Right ventricle myocardium inferior (tissue), 1 donor: Measurements from ENCODE around the gene RUFY3. TPM values are rescaled to one million over a fixed set of nuclear protein-coding genes. Genes with fewer than 3 reads are reported as not detected.
"Not testable (repeated sequence)": the region's sequence is repeated elsewhere in the genome, so short reads cannot be mapped to it uniquely, and the experiment has no call there.

Experiments used
- ATAC-seq: fragments of 200-7000 bp; cut with Tn5 transposase; one replicate; pipeline ENCODE4 v1.9.1; 2020; ENCODE audit warnings: mild to moderate bottlenecking, moderate library complexity
- DNase-seq: peaks from one replicate; pipeline ENCODE4 v3.0.0; 2021; ENCODE audit errors: missing footprints
- intact Hi-C: fragments of 100-400 bp; cut with DNase I; formaldehyde crosslinking; loops from one replicate; pipeline ENCODE4 v1.11.0; 2022
- total RNA-seq: library from RNA; stranded (reverse); fragmentation: NEBNext Ultra II Directional; extraction: Animal tissue kit (Norgen Biotek cat#: 25700); gene quantifications from one replicate; pipeline ENCODE4 v1.2.1, GENCODE V29; 2021
- donor health status: DM: no; HTN: yes; CAD: no; lungs with severe emphysema.

Gene RUFY3
- total RNA-seq, 1 donor from 2014 or later, result 23.0 TPM

- no peak for ATAC-seq
- DNase-seq, result no peak
- intact Hi-C loops, result no loop called here
These were observed 97.2 kb downstream of the RUFY3 start for GRCh38 chr4:70818921-70819320.

DNA sequence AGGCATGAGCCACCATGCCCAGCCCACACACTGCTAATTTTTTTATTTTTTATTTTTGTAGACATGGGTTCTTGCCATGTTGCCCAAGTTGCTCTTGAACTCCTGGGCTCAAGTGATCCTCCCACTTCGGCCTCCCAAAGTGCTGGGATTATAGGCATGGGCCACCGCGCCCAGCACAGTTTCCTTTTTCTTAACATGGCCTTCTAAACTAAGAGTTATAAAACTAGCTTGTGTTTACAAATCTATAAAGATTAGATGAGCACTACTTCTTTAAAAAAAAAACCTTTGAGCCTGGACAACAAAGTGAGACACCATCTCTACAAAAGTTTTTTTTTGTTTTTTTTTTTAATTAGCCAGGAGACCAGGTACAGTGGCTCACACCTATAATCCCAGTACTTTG lies 107.3 kb downstream of the RUFY3 start:
- DNase-seq, result no peak
- intact Hi-C loops, result no loop called here
- no peak for ATAC-seq

GRCh38 chr4:70829492-70829891 lies 107.7 kb downstream of the RUFY3 start:
- ATAC-seq, result no peak
- intact Hi-C loops, result no loop called here
- DNase-seq, result no peak

DNA sequence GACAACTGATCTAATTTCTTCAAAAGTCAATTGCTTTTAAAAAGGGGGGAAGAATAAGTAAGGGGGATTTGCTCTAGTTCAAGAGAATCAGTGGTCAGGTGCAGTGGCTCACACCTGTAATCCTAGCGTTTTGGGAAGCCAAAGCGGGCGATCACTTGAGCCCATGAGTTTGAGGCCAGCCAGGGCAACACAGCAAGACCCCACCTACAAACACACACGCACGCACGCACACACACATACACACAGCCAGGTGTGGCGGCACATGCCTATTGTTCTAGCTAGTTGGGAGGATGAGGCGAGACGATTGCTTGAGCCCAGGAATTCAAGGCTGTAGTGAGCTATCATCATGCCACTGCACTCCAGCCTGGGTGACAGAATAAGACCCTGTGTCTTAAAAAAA lies 108.3 kb downstream of the RUFY3 start:
- intact Hi-C loops, result no loop called here
- DNase-seq (no peak), ATAC-seq (no peak)

DNA sequence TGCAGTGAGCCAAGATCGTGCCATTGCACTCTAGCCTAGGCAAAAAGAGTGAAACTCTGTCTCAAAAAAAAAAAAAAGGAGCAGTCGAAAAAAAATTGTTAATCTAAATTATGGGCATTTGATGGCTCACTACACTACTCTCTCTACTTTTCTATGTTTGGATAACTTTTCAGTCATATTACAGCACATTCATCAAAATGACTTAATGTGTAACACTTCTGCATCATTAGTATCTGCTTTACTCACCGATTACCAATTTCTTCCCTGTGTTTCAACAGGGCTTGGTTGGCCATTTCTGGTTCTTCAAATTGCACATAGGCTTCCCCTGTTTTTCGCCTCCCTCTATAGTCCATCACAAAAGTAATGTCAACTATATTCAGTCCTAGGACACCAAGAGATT lies 109.5 kb downstream of the RUFY3 start:
- intact Hi-C loops, result no loop called here
- no peak for ATAC-seq
- no peak for DNase-seq

DNA sequence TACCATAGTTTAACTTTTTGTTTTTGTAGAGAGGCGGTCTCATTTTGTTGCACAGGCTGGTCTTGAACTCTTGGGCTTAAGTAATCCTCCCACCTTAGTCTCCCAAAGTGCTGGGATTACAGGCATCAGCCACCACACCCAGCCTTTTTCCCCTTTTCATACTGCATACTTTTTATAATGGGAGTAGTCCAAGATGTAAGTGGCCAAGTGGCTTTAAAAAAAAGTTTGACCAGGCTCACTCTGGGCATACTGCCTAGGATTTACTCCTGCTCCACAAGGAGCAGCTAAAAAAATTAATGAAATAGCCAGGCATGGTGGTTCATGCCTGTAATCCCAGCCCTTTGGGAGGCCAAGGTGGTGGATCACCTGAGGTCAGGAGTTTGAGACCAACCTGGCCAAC lies 111.9 kb downstream of the RUFY3 start:
- intact Hi-C loops, result no loop called here
- ATAC-seq (no peak), DNase-seq (no peak)

GRCh38 chr4:70836081-70836480 lies 114.3 kb downstream of the RUFY3 start:
- ATAC-seq (no peak), DNase-seq (no peak)
- intact Hi-C loops, result loop anchor here (5.0 kb wide), 1 partner anchor 129 kb away; no protein-coding TSS in a partner anchor

DNA sequence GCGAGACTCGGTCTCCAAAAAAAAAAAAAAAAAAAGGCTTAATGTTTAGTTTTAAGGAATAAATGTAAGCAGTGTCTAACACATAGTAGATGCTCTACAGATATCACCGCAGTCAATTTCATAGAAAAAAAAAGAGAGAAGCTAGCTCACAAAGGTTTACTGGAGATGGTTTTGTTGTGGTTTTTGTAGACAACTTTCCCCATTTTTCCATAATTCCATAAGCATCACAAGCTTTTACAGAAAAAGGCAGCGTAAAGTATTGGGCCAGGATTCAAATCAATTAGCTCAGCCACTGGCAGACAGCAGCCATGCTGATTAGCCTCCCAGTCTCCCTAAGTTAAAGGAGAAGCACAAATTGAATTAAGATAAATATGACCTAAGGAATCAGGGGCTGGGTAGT lies 116.4 kb downstream of the RUFY3 start:
- intact Hi-C loops, result loop anchor here (2.0 to 5.0 kb wide), 2 partner anchors 131 to 155 kb away; partner anchors contain the start of gene DCK
- no peak for ATAC-seq
- no peak for DNase-seq

GRCh38 chr4:70838666-70839588 lies 117.2 kb downstream of the RUFY3 start:
- ATAC-seq, result peak; percentile 71
- peak; percentile 85 for DNase-seq
- intact Hi-C loops, result loop anchor here (1.0 to 5.0 kb wide), 3 partner anchors 132 to 154 kb away; partner anchors contain the start of genes DCK and UTP3

DNA sequence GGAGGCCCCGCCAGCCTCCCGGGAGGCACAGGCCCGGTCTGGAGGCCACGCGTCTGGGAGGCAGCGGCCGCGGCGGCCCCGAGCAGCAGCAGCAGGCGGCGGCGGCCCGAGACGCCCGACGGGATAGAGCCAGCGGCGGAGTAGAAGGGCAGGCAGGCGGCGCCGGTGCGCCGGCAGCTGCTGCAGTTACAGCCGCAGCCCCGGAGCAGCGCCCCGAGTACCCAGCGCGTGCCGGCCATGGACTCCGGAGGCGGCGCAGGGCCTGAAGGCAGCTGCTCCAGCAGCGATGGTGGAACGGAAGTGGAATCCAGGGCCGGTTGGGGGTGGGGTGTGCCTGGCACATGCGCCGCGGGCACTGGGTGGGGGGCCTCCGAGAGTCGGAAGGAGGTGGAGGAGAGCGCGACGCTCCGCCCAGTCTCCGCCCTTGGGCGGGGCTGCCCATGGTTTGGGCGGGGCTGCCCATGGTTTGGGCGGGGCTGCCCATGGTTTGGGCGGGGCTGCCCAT lies 117.9 kb downstream of the RUFY3 start, which contains the start of gene GRSF1:
Gene GRSF1, minus strand, starts transcription at position 302 of the 505 bp plus-strand sequence. Its CDS starts 63 bp downstream, at position 239.
- DNase-seq (peak; percentile 97), ATAC-seq (peak; percentile 98)
- intact Hi-C loops, result loop anchor here (1.0 to 5.0 kb wide), 4 partner anchors 63 to 153 kb away; partner anchors contain the start of genes DCK, MOB1B and UTP3

- not testable (repeated sequence) for ATAC-seq
- DNase-seq, result peak; percentile 82
- intact Hi-C loops, result loop anchor here (2.0 kb wide), 1 partner anchor 63 kb away; the partner anchor contains the start of gene MOB1B
These were observed 118.4 kb downstream of the RUFY3 start for GRCh38 chr4:70840137-70840536.

DNA sequence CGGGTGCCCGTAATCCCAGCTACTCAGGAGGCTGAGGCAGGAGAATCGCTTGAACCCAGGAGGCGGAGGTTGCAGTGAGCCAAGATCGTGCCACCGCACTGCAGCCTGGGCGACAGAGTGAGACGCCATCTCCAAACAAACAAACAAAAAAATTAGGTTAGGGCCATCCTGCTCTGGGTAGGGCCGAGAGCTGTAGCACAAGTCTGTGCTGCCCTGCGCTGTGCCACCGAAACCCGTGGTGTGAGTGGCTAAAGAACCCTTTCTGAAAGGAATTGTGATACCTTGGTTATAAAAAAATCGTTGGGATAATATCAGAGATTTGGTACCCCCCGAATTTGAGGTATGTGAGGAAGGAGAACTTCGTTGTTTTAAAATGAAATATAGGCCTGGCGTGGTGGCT lies 118.9 kb downstream of the RUFY3 start:
- ATAC-seq, DNase-seq: not testable (repeated sequence)
- intact Hi-C loops, result loop anchor here (2.0 kb wide), 1 partner anchor 62 kb away; the partner anchor contains the start of gene MOB1B

DNA sequence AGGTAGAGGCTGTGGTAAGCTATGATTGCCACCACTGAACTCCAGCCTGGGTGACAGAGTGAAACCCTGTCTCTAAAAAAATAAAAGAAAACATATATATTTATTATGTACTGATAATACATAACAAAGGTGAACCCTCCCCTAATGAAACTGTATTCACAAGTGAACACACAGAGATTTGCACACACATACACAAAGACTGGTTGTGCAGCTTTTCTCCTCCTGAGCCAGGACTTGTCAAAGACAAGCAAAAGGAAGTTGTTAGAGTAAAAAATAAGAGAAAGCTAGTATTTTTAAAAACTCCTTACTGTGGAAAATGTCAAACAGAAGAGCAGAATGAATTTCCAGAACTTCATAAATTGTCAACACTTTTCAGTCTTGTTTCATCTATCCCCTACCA lies 119.4 kb downstream of the RUFY3 start:
- no peak for DNase-seq
- intact Hi-C loops, result loop anchor here (2.0 kb wide), 1 partner anchor 62 kb away; the partner anchor contains the start of gene MOB1B
- ATAC-seq, result no peak

- DNase-seq (no peak), ATAC-seq (no peak)
- intact Hi-C loops, result loop anchor here (2.0 kb wide), 1 partner anchor 61 kb away; the partner anchor contains the start of gene MOB1B
These were observed 120.2 kb downstream of the RUFY3 start for GRCh38 chr4:70841951-70842350.

- intact Hi-C loops, result no loop called here
- ATAC-seq (no peak), DNase-seq (no peak)
These were observed 121.1 kb downstream of the RUFY3 start for GRCh38 chr4:70842761-70843435.

DNA sequence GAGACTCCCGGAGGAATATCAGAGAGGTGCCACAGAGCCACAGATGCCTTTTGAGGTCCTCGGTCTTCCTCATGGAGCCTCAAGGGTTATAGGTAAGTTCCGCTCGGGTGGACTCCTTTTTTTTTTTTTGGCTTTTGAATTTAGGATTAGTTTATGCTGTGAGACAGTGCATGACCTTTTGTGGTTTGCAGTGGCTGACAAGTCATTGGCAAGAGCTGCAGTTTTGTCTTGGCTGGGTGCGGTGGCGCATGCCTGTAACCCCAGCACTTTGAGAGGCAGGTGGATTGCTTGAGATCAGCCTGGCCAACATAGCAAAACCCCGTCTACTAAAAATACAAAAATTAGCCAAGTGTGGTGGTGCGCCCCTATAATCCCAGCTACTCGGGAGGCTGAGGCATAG lies 122.4 kb downstream of the RUFY3 start:
- intact Hi-C loops, result no loop called here
- ATAC-seq (no peak), DNase-seq (no peak)

DNA sequence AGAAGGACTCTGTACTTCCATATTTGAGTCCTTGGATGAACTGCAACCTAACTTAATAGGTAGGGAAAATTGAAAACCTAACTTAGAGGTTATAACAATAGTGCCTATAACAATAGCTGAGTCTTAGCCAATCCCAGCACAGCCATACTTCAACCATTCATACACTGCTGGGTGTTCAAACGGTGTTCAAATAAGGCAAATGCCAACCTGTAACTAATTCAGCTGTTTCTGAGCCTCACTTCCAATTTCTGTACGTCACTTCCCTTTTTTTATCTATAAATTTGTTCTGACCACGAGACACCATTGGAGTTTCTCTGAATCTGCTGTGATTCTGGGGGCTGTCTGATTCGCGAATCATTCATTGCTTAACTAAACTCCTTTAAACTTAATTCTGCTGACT lies 127.5 kb downstream of the RUFY3 start:
- intact Hi-C loops, result no loop called here
- no peak for ATAC-seq

GRCh38 chr4:70855464-70855863 lies 133.7 kb downstream of the RUFY3 start:
- intact Hi-C loops, result no loop called here
- DNase-seq (no peak), ATAC-seq (no peak)

More for the DNA sequence above, 127.5 kb downstream of the RUFY3 start:
- no peak for DNase-seq
